Activated T-helper 17 cell treated with anti-CD3 and anti-CD28 coated beads, Interleukin-2, amount 50 U/mL, for 72 hours (primary cell): ENCODE data around the gene ZNF41. TPM values are rescaled to one million over a fixed set of nuclear protein-coding genes. Genes with fewer than 3 reads are reported as not detected.

Experiments
- total RNA-seq, 2 donors: library from RNA; stranded (reverse); gene quantifications; one replicate each; pipeline ENCODE4 v1.2.3, GENCODE V29; 2022

ZNF41 gene
- total RNA-seq, 2 donors from 2014 or later: 10.5 to 12.2 TPM

Other genes starting within 250 kb of the ZNF41 start
- gene ZNF157, start 112.6 kb downstream of the ZNF41 start, total RNA-seq: 1 to 10 TPM in 1 of 2 donors, under 1 TPM in 1; 0.71 to 3.1 TPM
- 10 to 100 TPM; 74.8 to 75.5 TPM for gene ARAF, start 78.0 kb upstream of the ZNF41 start, total RNA-seq
- 100 to 1,000 TPM in 1 of 2 donors, 10 to 100 TPM in 1; 56.1 to 302 TPM for gene TIMP1, start 99.2 kb upstream of the ZNF41 start, total RNA-seq
- 1 to 10 TPM; 1.0 to 4.3 TPM for gene SYN1, start 136.6 kb upstream of the ZNF41 start, total RNA-seq
- gene CFP, start 146.7 kb upstream of the ZNF41 start, total RNA-seq: 1 to 10 TPM; 3.2 to 7.6 TPM
- 10 to 100 TPM; 77.8 to 95.9 TPM for gene ELK1, start 167.3 kb upstream of the ZNF41 start, total RNA-seq
- gene UXT, start 176.0 kb upstream of the ZNF41 start, total RNA-seq: 100 to 1,000 TPM; 127 to 156 TPM